H1 (cell line): Measurements from ENCODE around the gene CAMTA1. TPM values are rescaled to one million over a fixed set of nuclear protein-coding genes. Genes with fewer than 3 reads are reported as not detected.

Experiments used
- CEBPB ChIP-seq: IDR thresholded peaks from 2 replicates; pipeline ENCODE4 v1.6.1; 2012; ENCODE audit warnings: low read depth, low read length
- GABPA ChIP-seq: IDR thresholded peaks from 2 replicates; pipeline ENCODE4 v1.6.1; 2011; ENCODE audit warnings: mild to moderate bottlenecking, low read length, moderate library complexity, borderline replicate concordance; ENCODE audit not compliant: insufficient read depth
- JUN ChIP-seq: IDR thresholded peaks from 2 replicates; pipeline ENCODE4 v1.6.1; 2011; ENCODE audit warnings: low read depth, mild to moderate bottlenecking, improper control_type of control experiment, low read length
- RAD21 ChIP-seq, 2 experiments: IDR thresholded peaks in 1 of 2; conservative IDR thresholded peaks in 1 of 2; 2 replicates each; pipeline ENCODE4 v1.6.1; 2011; ENCODE audit warnings: low read depth in 2 of 2, low read length in 2 of 2, improper control_type of control experiment in 1 of 2, inconsistent platforms in 1 of 2, mild to moderate bottlenecking in 1 of 2, moderate library complexity in 1 of 2
- SAP30 ChIP-seq: fragments of 300-600 bp; sonication (generic); IDR thresholded peaks from 2 replicates; pipeline ENCODE4 v1.7.1; 2012; ENCODE audit warnings: low read length, moderate library complexity, mild to moderate bottlenecking, inconsistent platforms; ENCODE audit not compliant: insufficient read depth, insufficient replicate concordance
- SUZ12 ChIP-seq: fragments of 200-600 bp; sonication (generic); IDR thresholded peaks from 2 replicates; pipeline ENCODE4 v1.6.1; 2012; ENCODE audit warnings: mild to moderate bottlenecking, inconsistent platforms, low read length, moderate library complexity, mixed read lengths
- TAF7 ChIP-seq: optimal IDR thresholded peaks from 2 replicates; pipeline ENCODE3; 2011; ENCODE audit warnings: low read depth, mild to moderate bottlenecking, inconsistent platforms, low read length, moderate library complexity, borderline replicate concordance
- polyA plus RNA-seq, 7 experiments: library from polyadenylated mRNA; depleted of rRNA in 3 of 7; stranded (reverse) in 5 of 7; unstranded in 2 of 7; fragments of >200 nt in 5 of 7; fragments of 200-250 nt in 2 of 7; gene quantifications; 1 replicate in 5 of 7; 2 replicates in 1 of 7; 4 replicates in 1 of 7; pipeline versions ENCODE4 v1.2.1 to v1.2.3, GENCODE V29; 2011 to 2013; ENCODE audit warnings: missing spikeins in 2 of 7, mixed read lengths in 2 of 7
- total RNA-seq: library from RNA; stranded (reverse); fragmentation: NEBNext Ultra II Directional; extraction: Animal tissue kit (Norgen Biotek cat#: 25700); gene quantifications from 2 replicates; pipeline ENCODE4 v1.2.1, GENCODE V29; 2021

Gene CAMTA1
- total and polyA plus RNA-seq, 2 of the 8 experiments (the other 6 are each of a cell fraction or from before 2014, with no cell fraction given): 65.0 to 119 TPM

GRCh38 chr1:7229696-7230631 is 444.7 kb downstream of the CAMTA1 start (continued):
- no peak for TF ChIP-seq SAP30
- TF ChIP-seq TAF7: no peak
- TF ChIP-seq SUZ12: no peak
- TF ChIP-seq CEBPB: no peak
- no peak for TF ChIP-seq RAD21 (IDR thresholded peaks at IDR 0.05 in 1 of 2, conservative IDR thresholded peaks at IDR 0.05 in 1 of 2; ENCODE audit: low read depth in 2 of 2, low read length in 2 of 2)
- no peak for TF ChIP-seq GABPA
- TF ChIP-seq JUN: no peak
